Measurements from ENCODE around the gene SERAC1.
A peak's percentile ranks its signal among the peaks of the same experiment; 100 is the strongest.
"Not testable (repeated sequence)": the region's sequence is repeated elsewhere in the genome, so short reads cannot be mapped to it uniquely, and the experiment has no call there.

The SERAC1 gene
- total RNA-seq = 3.9 to 24.1 (median 15.6) reads per million in 17 experiments

GRCh38 chr6:158168040-158168289 lies at the start of gene SERAC1:
Gene SERAC1 (minus strand): TSS chr6:158168262. CDS start chr6:158158363, 9,899 bp downstream.
- DNase-seq = no peak

- peak; percentile 84 to 94 (median 88) for DNase-seq
Observed at GRCh38 chr6:158213925-158214674, 46.0 kb upstream of the SERAC1 start.

DNA sequence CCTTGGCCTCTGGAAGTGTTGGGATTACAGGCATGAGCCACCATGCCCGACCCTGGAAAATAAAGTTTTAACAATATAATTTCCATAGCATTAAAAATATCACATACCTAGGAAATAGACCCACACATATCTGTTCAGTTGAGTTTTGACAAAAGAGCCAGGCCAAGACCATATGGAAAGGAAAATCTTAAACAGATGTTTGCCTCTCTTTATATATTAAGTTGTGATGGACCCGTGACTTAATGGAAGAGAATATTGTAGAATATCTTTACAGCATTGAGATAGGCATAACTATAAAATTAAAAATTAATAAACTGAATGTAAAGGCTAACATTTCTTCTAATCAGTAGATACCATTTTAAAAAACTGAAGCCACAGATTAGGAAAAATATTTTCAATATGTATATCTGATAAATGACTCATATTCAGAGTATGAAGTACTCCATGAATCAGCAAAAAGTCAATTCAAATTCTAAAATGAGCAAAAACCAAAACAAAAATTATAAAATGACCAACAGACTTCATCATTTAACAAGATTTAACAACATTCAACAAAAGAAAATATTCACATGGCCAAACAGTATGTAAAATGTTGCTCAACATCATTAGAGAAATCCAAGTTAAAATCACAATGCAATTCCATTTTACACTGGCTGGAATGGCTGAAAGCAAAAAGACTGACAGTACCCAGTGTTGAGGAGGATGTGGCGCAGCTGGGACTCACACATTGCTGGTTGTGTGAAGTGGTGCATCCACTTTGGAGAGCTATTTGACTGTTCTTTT lies 43.4 kb upstream of the SERAC1 start:
- no peak for DNase-seq

DNA sequence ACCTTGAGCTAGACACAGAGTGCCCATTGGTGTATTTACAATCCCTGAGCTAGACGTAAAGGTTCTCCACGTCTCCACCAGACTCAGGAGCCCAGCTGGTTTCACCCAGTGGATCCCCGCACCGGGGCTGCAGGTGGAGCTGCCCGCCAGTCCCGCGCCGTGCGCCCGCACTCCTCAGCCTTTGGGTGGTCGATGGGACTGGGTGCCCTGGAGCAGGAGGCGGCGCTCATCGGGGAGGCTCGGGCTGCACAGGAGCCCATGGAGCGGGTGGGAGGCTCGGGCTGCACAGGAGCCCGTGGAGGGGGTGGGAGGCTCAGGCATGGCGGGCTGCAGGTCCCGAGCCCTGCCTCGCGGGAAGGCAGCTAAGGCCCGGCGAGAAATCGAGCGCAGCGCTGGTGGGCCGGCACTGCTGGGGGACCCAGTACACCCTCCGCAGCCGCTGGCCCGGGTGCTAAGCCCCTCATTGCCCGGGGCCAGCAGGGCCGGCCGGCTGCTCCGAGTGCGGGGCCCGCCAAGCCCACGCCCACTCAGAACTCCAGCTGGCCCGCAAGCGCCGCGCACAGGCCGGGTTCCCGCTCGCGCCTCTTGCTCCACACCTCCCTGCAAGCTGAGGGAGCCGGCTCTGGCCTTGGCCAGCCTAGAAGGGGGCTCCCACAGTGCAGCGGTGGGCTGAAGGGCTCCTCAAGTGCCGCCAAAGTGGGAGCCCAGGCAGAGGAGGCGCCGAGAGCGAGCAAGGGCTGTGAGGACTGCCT lies 41.7 kb upstream of the SERAC1 start:
- DNase-seq = not testable (repeated sequence)

GRCh38 chr6:158208226-158209030 lies 40.4 kb upstream of the SERAC1 start:
- not testable (repeated sequence) for DNase-seq

- DNase-seq = no peak
Observed at GRCh38 chr6:158207422-158207788, 39.3 kb upstream of the SERAC1 start.

DNA sequence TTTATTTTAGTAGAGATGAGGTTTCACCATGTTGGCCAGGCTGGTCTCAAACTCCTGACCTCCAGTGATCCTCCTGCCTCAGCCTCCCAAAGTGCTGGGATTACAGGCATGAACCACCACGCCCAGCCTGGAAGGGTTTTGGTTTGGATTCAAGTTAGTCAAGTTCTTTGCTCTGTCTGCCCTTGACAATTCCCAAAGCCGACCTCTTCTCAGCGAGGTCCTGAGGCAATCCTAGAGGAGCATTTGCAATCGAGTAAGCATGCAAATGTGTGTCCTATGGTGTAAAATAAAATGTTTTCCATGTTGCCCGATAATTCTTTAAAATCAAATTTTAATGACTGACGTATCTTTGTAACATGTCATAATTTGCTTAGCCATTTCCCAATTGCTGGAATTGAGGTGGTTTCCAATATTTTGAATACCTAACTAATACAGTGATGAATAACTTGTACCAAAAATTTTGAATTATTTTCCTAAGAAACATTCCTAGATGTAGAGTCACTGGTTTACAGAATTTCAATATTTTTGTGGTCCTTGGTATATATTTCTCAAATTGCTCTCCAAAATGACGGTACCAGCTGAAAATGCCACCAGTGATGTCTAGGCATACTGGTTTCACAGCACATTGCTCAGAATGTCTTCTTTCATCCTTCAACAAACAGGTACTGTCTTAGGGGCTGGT lies 38.8 kb upstream of the SERAC1 start:
- no peak for DNase-seq

DNA sequence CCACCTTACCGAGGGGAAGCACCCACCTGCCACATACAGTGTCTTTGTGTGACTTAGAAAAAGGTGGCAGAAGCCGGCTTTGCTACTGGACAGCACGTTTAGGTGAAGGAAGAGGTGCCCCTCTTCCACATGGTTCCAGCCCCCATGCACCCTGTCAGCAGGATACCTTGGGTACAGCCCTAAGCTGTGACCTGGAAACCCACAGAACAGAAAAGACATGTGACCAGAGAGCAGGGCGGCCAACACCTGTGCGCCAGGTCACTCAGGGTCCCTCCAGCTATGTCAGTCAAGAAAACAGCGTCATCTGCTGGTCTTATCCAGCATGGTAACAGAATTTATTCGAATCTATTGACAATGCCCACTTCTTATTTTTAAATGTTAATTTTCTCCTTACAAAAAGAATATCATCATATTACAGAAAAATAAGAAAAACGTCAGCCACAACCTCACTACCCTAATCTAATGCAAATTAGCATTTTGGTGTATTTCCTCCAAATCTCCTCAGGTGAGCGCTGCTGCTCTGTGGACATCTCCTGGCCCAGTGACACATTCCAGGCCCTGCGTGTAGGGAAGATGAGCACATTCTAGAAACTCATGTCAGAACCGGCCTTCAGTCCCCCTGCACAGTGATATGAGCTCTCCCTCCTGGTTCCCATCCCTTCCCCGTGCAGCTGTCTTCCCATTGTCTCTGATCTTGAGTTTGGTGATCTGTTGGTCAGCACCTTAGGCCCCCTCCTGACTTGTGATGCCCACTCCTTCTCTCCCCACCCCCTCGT lies 37.3 kb upstream of the SERAC1 start:
- DNase-seq = no peak

DNA sequence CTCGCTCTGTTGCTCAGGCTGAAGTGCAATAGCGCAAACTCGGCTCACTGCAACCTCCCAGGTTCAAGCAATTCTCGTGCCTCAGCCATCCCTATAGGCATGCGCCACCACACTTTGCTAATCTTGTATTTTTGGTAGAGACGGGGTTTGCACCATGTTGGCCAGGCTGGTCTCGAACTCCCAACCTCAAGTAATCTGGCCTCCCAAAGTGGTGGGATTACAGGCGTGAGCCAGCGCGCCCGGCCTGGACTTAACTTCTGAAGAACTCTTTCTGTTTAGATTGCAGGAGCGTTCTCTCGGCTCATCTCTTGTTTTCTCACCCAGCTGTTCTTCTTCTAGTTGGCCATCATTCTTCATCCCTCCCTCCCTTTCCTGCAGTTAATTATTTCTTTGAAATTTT lies 30.4 kb upstream of the SERAC1 start:
- no peak for DNase-seq

GRCh38 chr6:158194487-158195280 lies 26.6 kb upstream of the SERAC1 start:
- DNase-seq = no peak

- DNase-seq = peak in 2 of 4 experiments; percentile 31 to 37
Observed at GRCh38 chr6:158191761-158192160, 23.7 kb upstream of the SERAC1 start.

GRCh38 chr6:158191032-158191431 lies 23.0 kb upstream of the SERAC1 start:
- no peak for DNase-seq

- no peak for DNase-seq
Observed at GRCh38 chr6:158188591-158188990, 20.5 kb upstream of the SERAC1 start.

DNA sequence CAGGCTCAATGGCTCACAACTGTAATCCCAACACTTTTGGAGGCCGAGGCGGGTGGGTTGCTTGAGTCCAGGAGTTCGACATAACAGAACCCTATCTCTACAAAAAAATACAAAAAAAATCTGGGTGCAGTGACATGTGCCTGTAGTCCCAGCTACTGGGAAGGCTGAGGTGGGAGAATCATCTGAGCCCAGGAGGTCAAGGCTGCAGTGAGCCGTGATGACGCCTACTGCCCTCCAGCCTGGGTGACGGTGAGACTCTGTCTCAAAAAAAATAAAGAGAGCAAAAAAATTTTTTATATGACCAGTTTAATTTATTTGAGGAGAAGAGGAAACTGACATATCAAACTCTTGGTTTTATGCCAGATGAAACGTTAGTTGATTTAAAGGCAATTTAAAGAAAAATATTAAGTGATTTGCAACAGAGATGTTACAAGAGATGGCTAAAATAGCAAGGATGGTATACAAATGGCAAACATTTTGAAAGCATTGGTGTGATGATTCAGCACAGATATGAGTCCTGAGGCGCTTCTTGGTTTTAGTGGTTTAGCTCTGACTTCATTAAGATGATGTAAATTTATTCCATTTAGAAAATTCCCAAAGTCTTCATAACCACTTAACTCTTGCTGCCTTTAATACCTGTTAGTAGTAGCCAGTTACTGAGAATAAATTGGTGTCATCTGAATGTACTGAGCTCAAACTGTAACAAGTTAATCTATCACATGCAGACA lies 17.8 kb upstream of the SERAC1 start:
- no peak for DNase-seq

DNA sequence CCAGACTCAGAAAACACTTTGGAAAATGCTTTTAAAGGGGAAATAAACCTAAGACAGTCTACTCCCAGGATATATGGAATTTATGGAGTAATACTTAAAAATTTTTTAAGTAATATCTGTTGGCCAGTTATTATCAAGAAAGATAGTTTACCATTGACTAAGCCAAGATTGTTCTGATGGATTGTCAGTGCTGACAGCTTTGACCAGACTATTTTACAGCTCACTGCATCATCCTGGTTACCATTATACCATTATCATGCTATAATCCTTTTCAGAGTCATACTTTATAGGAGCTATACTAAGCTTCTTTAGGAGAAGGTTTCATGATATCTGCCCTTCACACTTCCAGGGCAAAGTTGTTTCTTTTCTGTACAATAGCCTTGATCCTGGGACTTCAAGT lies 16.5 kb upstream of the SERAC1 start:
- DNase-seq = no peak

DNA sequence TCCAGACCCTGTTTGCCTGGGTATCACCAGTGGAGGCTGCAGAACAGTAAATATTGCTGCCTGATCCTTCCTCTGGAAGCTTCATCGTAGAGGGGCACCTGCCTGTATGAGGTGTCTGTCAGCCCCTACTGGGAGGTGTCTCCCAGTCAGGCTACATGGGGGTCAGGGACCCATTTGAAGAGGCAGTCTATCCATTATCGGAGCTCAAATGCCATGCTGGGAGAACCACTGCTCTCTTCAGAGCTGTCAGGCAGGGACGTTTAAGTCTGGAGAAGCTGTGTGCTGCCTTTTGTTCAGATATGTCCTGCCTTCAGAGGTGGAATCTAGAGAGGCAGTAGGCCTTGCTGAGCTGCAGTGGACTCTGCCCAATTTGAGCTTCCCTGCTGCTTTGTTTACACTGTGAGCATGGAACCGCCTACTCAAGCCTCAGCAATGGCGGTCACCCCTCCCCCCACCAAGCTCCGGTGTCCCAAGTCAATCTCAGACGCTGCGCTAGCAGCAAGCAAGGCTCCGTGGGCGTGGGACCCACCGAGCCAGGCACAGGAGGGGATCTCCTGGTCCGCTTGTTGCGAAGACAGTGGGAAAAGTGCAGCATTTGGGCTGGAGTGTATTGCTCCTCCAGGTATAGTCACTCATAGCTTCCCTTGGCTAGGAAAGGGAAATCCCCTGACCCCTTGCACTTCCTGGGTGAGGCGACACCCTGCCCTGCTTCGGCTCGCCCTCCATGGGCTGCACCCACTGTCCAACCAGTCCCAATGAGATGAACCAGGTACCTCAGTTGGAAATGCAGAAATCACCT lies 15.3 kb upstream of the SERAC1 start:
- not testable (repeated sequence) for DNase-seq

- not testable (repeated sequence) for DNase-seq
Observed at GRCh38 chr6:158177712-158178111, 9.7 kb upstream of the SERAC1 start.

DNA sequence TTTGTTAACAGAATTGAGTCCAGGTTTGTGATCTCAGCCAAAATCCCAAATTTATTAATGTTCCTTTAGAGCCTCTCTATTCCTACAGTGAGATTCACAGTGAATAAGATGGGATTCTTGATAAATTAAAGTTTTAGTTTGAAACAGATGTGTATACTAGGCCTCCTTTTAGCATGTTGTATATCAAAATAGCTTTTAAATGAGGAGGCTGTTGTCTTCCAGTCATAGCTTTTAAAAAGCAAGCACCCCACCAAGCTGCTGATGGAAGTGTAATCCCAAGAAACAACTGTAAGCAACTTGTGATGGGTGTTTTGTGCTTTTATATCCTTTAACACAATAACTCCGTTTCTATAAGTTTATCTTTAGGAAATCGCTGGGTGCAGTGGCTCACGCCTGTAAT lies 7.0 kb upstream of the SERAC1 start:
- no peak for DNase-seq

DNA sequence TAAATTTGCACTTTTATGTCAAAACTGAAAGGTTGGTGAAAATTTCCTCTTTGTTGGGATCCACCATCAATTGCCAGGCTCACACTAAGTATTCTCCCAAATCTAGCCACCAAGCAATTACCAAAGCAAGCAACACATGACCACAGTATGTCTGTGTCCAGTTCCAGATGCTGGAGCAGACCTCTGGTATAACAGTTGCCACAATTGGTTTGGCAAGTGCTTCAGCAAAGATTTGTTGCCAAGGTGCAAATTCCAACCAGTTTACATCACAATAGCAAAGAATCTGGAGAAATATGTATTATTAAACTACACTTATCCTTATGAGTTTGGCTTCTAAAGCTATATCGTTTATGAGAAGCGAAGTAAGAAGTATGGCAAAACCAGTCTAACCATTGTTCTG lies 6.5 kb upstream of the SERAC1 start:
- DNase-seq = no peak
